ES-I3 (cell line): ENCODE measurements around the gene MUC13.

ENCODE experiments used
- H3K36me3 ChIP-seq: 2 replicates; pipeline ENCODE4 v1.6.1; 2013; ENCODE audit warnings: mild to moderate bottlenecking, low read length, control low read depth, moderate library complexity; ENCODE audit not compliant: insufficient read depth
- H3K4me1 ChIP-seq: 2 replicates; pipeline ENCODE4 v1.6.1; 2013; ENCODE audit warnings: mild to moderate bottlenecking, control low read depth, low read length; ENCODE audit not compliant: insufficient read depth
- H3K9ac ChIP-seq: 2 replicates; pipeline ENCODE4 v1.6.1; 2013; ENCODE audit warnings: low read depth, mild to moderate bottlenecking, low read length, moderate library complexity
- H3K9me3 ChIP-seq: 2 replicates; pipeline ENCODE4 v1.6.1; 2013; ENCODE audit warnings: mild to moderate bottlenecking, low read length, moderate library complexity; ENCODE audit not compliant: control insufficient read depth, insufficient read depth

Gene MUC13

GRCh38 chr3:124904835-124905492 lies 29.6 kb downstream of the MUC13 start:
- Histone ChIP-seq H3K9ac (no peak overlapping the region), H3K36me3 (no peaks in the 10 kb centered on the region), H3K4me1 (peaks cover 3% of the 10 kb centered on the region; the same call in 1 of the 2 replicates), H3K9me3 (no peaks in the 10 kb centered on the region)

- Histone ChIP-seq H3K9me3 (no peaks in the 10 kb centered on the region), H3K9ac (no peak overlapping the region), H3K4me1 (peaks cover 3% of the 10 kb centered on the region; the same call in 1 of the 2 replicates), H3K36me3 (no peaks in the 10 kb centered on the region)
These were observed 30.4 kb downstream of the MUC13 start for GRCh38 chr3:124903896-124904834.

GRCh38 chr3:124896824-124897526 lies 37.6 kb downstream of the MUC13 start:
- H3K4me1 ChIP-seq: no peaks in the 10 kb centered on the region; the same call in 1 of the 2 replicates
- no peaks in the 10 kb centered on the region for H3K9me3 ChIP-seq
- H3K9ac ChIP-seq: no peak overlapping the region
- H3K36me3 ChIP-seq: no peaks in the 10 kb centered on the region

DNA sequence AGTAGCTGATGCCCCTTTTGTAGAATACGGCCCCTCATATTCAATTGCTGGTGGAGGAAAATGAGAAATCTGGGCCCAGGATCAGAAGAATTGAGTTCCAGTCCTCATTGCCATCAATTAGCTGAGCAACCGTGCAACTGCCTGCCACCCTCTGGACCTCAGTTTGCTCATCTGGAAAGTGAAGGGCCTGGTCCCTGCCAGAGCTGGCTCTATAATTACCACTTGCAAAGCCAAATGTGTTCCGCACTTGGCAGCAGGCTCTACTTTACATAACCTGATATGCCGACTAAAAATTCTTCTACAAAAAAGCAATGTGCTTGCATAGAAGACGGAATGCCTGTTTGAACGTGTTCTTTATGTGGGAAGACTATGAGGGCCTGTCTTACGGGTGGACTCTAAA lies 38.8 kb downstream of the MUC13 start:
- no peaks in the 10 kb centered on the region; the same call in 1 of the 2 replicates for H3K4me1 ChIP-seq
- no peaks in the 10 kb centered on the region; the same call in 1 of the 2 replicates for H3K36me3 ChIP-seq
- H3K9me3 ChIP-seq: no peaks in the 10 kb centered on the region
- H3K9ac ChIP-seq: no peak overlapping the region

- peaks cover 17% of the 10 kb centered on the region for H3K4me1 ChIP-seq
- no peaks in the 10 kb centered on the region for H3K9me3 ChIP-seq
- H3K36me3 ChIP-seq: no peaks in the 10 kb centered on the region; the same call in 1 of the 2 replicates
- H3K9ac ChIP-seq: no peak overlapping the region
These were observed 41.0 kb downstream of the MUC13 start for GRCh38 chr3:124893526-124893925.

DNA sequence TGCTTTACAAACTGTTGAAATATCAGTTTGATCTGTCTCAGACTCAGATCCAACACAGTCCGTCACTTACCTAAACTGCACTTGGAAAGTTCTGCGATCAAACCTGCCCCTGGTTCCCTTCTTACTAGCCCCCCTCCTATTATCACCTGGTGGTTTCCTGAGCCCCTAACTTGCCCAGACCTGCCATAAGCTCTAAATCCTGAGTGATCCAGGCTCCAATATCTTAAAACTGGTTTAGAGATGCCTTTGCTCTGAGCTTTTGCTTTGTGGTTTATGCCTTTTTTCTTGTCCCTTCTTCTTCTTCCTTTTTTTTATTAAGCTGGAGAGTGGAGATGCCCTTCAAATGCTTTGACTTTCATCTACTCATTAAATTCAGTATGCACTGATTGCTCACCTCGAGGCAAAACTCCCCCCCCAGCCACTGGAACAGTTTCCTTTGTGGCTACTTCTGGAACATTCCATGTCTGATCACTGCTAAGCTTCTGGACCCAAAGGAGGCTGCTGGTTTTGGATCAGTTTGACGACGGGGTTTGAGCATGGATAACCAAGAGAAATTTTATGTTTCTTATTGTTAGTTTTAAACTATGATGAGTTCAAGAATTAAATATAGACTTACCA lies 43.9 kb downstream of the MUC13 start:
- Histone ChIP-seq H3K9me3 (no peaks in the 10 kb centered on the region), H3K36me3 (no peaks in the 10 kb centered on the region; the same call in 1 of the 2 replicates), H3K9ac (no peak overlapping the region; the same call in 1 of the 2 replicates), H3K4me1 (peaks cover 21% of the 10 kb centered on the region)

DNA sequence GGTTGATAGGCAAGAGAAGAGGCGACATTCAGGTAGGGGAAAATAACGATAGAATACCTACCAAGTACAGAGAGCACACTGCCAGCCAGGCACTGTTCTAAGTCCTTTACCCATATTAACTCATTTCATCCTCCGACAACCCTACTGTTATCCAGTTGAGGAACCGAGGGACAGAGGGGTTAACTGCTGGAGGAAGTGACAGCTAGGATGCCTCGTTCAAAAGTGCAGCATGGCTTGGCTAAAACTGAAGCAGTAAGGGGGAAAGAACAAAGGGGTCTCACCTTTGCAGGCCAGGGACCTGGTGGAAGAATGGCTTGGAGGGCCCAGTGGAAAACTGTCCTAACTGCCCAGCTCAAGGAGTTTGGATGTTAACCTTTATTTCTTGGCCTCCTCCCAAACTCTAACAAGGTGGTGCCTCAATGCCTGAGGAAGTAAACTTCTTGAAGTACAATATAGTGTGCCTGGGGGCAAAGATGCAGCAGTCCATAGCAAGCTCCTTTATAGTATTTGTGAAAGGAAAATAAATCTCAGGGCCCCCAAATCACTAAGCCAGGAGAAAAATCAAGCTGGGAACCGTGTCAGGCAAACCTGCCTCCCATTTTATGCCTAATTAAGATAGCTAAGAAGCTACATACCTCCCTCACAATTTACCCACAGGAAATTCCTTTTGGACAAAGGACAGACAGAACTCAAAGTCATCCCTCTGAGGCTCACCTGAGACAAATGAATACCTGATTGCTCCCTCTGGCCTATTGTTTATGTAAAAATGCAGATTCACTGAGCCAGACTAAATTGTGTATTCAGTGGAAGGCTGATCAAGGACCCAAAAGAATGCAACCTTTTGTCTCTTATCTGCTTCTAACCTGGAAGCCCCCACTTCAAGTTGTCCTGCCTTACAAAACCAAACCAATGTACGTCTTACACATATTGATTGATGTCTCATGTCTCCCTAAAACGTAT lies 45.8 kb downstream of the MUC13 start:
- no peaks in the 10 kb centered on the region for H3K9me3 ChIP-seq
- H3K36me3 ChIP-seq: no peaks in the 10 kb centered on the region; the same call in 1 of the 2 replicates
- H3K9ac ChIP-seq: peak overlapping the region; percentile 73; the same call in 1 of the 2 replicates
- H3K4me1 ChIP-seq: peaks cover 33% of the 10 kb centered on the region

DNA sequence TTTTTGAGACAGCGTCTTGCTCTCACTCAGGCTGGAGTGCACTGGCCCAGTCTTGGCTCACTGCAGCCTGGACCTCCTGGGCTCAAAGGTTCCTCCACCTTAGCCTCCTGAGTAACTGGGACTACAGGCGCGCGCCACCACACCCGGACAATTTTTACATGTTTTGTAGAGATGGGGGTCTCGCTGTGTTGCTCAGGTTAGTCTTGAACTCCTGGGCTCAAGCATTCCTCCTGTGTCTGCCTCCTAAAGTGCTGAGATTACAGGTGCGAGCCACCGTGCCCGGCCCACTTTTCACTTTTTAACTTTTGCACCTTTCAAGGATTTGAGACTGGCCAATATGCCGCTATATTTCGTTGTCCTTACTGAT lies 46.6 kb downstream of the MUC13 start:
- no peaks in the 10 kb centered on the region for H3K9me3 ChIP-seq
- H3K36me3 ChIP-seq: no peaks in the 10 kb centered on the region; the same call in 1 of the 2 replicates
- peak overlapping the region; percentile 73 for H3K9ac ChIP-seq
- H3K4me1 ChIP-seq: peaks cover 41% of the 10 kb centered on the region

GRCh38 chr3:124887177-124887931 lies 47.2 kb downstream of the MUC13 start, which contains the start of gene ITGB5:
TSS of gene ITGB5 (minus strand) at chr3:124887365. CDS start at chr3:124887000, 365 bp downstream.
- Histone ChIP-seq H3K4me1 (peaks cover 47% of the 10 kb centered on the region), H3K9ac (peak within 1 kb of the TSS; percentile 73), H3K36me3 (no peaks in the 10 kb centered on the region; the same call in 1 of the 2 replicates), H3K9me3 (no peaks in the 10 kb centered on the region)

- H3K9ac ChIP-seq: peak overlapping the region; percentile 73
- no peaks in the 10 kb centered on the region for H3K9me3 ChIP-seq
- H3K36me3 ChIP-seq: no peaks in the 10 kb centered on the region; the same call in 1 of the 2 replicates
- H3K4me1 ChIP-seq: peaks cover 51% of the 10 kb centered on the region
These were observed 48.1 kb downstream of the MUC13 start for GRCh38 chr3:124886168-124887056.

DNA sequence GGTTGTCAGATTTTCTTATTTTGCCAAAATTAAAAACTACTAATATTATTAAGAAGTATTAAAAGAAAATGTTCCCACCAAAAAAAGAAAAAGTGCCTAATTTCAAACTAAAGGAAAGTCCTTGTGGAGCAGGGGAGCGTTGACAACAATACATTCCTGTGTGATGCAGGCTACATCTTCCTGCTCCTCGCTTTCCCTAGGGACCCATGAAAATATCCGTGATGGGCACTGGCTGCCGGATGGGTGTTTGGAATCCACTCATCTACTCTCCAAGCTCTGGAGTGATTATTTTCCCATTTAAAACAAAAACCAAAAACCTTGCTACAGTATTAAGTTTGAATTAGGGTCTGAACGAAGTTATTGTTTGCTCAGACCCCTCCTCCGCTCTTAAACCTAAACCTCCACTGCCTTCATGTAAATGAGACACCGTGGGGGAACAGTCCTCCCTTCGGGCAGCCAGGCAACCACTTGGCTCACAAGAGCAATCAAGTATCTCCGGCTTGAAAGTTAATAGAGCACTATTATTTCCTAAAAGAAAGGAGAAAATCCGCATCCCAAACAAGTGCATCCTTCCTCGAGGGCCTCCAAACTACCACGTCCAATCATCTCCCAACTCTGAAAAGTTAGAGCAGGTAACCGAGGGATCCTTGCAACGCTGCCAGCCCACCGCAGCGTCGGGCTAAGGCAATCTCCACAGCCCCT lies 48.9 kb downstream of the MUC13 start:
- Histone ChIP-seq H3K4me1 (peaks cover 50% of the 10 kb centered on the region), H3K9me3 (no peaks in the 10 kb centered on the region), H3K36me3 (no peaks in the 10 kb centered on the region), H3K9ac (peak overlapping the region; percentile 73)
